HCT116 (cell line): Measurements from ENCODE around the gene BBS7. TPM values are rescaled to one million over a fixed set of nuclear protein-coding genes. Genes with fewer than 3 reads are reported as not detected.

Experiments
- ATAC-seq: fragments of 200-7000 bp; cut with Tn5 transposase; 2 replicates; pipeline ENCODE4 v1.9.1; 2020; ENCODE audit warnings: mild to moderate bottlenecking, moderate library complexity
- BruUV-seq: library from RNA; stranded (reverse); fragments of 400-500 nt; replicated peaks from 2 replicates; lab custom pipeline; 2021; lab: Mats Ljungman, UMichigan
- CTCF ChIA-PET: fragments of 300-600 bp; sonication (Branson Sonifier 250); formaldehyde crosslinking; loops from one replicate; lab custom pipeline; 2021; ENCODE audit warnings: antibody characterized with exemption; lab: Charles Lee
- POLR2A ChIA-PET: fragments of 300-600, 350-600 bp; sonication (Branson Sonifier 250); formaldehyde crosslinking; loops from one replicate; lab custom pipeline; 2021; ENCODE audit warnings: antibody characterized with exemption; lab: Charles Lee
- RAD21 ChIA-PET, 2 experiments: fragments of 300-600 bp; sonication (Branson Sonifier 250); formaldehyde crosslinking; loops; one replicate each; lab custom pipeline; 2023; ENCODE audit warnings: low total read pairs in 2 of 2; ENCODE audit not compliant: uncharacterized antibody in 2 of 2, unreplicated experiment in 2 of 2, low non-redundant PET in 1 of 2; lab: Charles Lee
- DNase-seq: peaks from one replicate; pipeline ENCODE4 v3.0.0-alpha.2; 2010; ENCODE audit warnings: low read depth, low spot score
- H2AFZ ChIP-seq: fragments of 200-600 bp; shearing (Covaris generic), sonication (generic); 2 replicates; pipeline ENCODE4 v1.6.1; 2017; ENCODE audit warnings: low read depth, mixed run types, mixed read lengths, antibody characterized with exemption, low read length; ENCODE audit not compliant: poor library complexity, severe bottlenecking
- H3K27ac ChIP-seq: 2 replicates; pipeline ENCODE4 v1.5.1; 2012; ENCODE audit warnings: low read depth, low read length
- H3K27me3 ChIP-seq: fragments of 200-600 bp; sonication (generic); 2 replicates; pipeline ENCODE4 v1.6.1; 2016; ENCODE audit warnings: mixed run types, low read length, mixed read lengths; ENCODE audit not compliant: insufficient read depth
- H3K36me3 ChIP-seq, 2 experiments: fragments of 200-500 bp in 1 of 2; fragments of 200-600 bp in 1 of 2; sonication (Bioruptor generic) in 1 of 2; sonication (generic) in 1 of 2; 2 replicates each; pipeline versions ENCODE4 v1.5.1 to v1.6.1; 2014 to 2016; ENCODE audit warnings: low read length in 2 of 2, inconsistent platforms in 1 of 2, mixed read lengths in 1 of 2, mixed run types in 1 of 2; ENCODE audit not compliant: insufficient read depth in 2 of 2, control insufficient read depth in 1 of 2
- H3K4me1 ChIP-seq, 2 experiments: fragments of 200-600 bp in 1 of 2; sonication (generic) in 1 of 2; 2 replicates each; pipeline versions ENCODE4 v1.5.1 to v1.6.1; 2012 to 2017; ENCODE audit warnings: low read length in 2 of 2, inconsistent platforms in 1 of 2, mild to moderate bottlenecking in 1 of 2, mixed read lengths in 1 of 2, mixed run types in 1 of 2, moderate library complexity in 1 of 2; ENCODE audit not compliant: insufficient read depth in 2 of 2, control insufficient read depth in 1 of 2
- H3K4me2 ChIP-seq: fragments of 200-600 bp; sonication (generic); 2 replicates; pipeline ENCODE4 v1.6.1; 2017; ENCODE audit warnings: mixed run types, low read length, mixed read lengths
- H3K4me3 ChIP-seq, 2 experiments: fragments of 200-600 bp in 1 of 2; sonication (generic) in 1 of 2; replicated peaks in 1 of 2; 2 replicates each; pipeline ENCODE4 v1.5.1; 2011 to 2016; ENCODE audit warnings: low read length in 2 of 2, control low read depth in 1 of 2, low read depth in 1 of 2, mild to moderate bottlenecking in 1 of 2, mixed read lengths in 1 of 2, mixed run types in 1 of 2
- H3K79me2 ChIP-seq: fragments of 200-600 bp; sonication (generic); 2 replicates; pipeline ENCODE4 v1.6.1; 2017; ENCODE audit warnings: mild to moderate bottlenecking, mixed run types, low read length, moderate library complexity, mixed read lengths; ENCODE audit not compliant: insufficient read depth
- H3K9ac ChIP-seq: fragments of 200-600 bp; sonication (generic); 2 replicates; pipeline ENCODE4 v1.6.1; 2016; ENCODE audit warnings: low read length, mixed read lengths
- H3K9me2 ChIP-seq: fragments of 200-600 bp; sonication (generic), shearing (Covaris generic); 2 replicates; pipeline ENCODE4 v1.6.1; 2017; ENCODE audit warnings: mixed run types, mild to moderate bottlenecking, moderate library complexity; ENCODE audit not compliant: insufficient read depth
- H3K9me3 ChIP-seq, 2 experiments: fragments of 200-500 bp in 1 of 2; fragments of 200-600 bp in 1 of 2; sonication (Bioruptor generic) in 1 of 2; sonication (generic) in 1 of 2; 2 replicates each; pipeline ENCODE4 v1.6.1; 2014 to 2017; ENCODE audit warnings: low read length in 2 of 2, mixed read lengths in 2 of 2, inconsistent platforms in 1 of 2, low read depth in 1 of 2, mild to moderate bottlenecking in 1 of 2, mixed run types in 1 of 2, moderate library complexity in 1 of 2; ENCODE audit not compliant: control insufficient read depth in 1 of 2, insufficient read depth in 1 of 2
- H4K20me1 ChIP-seq: fragments of 200-600 bp; sonication (generic), shearing (Covaris generic); 2 replicates; pipeline ENCODE4 v1.6.1; 2017; ENCODE audit warnings: mixed run types, mild to moderate bottlenecking, moderate library complexity; ENCODE audit not compliant: insufficient read depth
- ATF3 ChIP-seq: IDR thresholded peaks from 2 replicates; pipeline ENCODE4 v1.6.1; 2012
- EGR1 ChIP-seq: IDR thresholded peaks from 2 replicates; pipeline ENCODE4 v1.6.1; 2012; ENCODE audit warnings: low read depth
- ELF1 ChIP-seq: IDR thresholded peaks from 2 replicates; pipeline ENCODE4 v1.6.1; 2012; ENCODE audit warnings: low read depth, borderline replicate concordance
- EZH2 ChIP-seq: fragments of 200-600 bp; sonication (generic); IDR thresholded peaks from 2 replicates; pipeline ENCODE4 v1.6.1; 2017; ENCODE audit warnings: antibody characterized with exemption, mixed run types
- FOSL1 ChIP-seq: IDR thresholded peaks from 2 replicates; pipeline ENCODE4 v1.6.1; 2012; ENCODE audit warnings: low read depth
- JUND ChIP-seq: IDR thresholded peaks from 2 replicates; pipeline ENCODE4 v1.6.1; 2012
- RAD21 ChIP-seq: IDR thresholded peaks from 2 replicates; pipeline ENCODE4 v1.6.1; 2012; ENCODE audit warnings: low read depth, mild to moderate bottlenecking
- SIN3A ChIP-seq: IDR thresholded peaks from 2 replicates; pipeline ENCODE4 v1.6.1; 2012; ENCODE audit warnings: low read depth
- SP1 ChIP-seq: IDR thresholded peaks from 2 replicates; pipeline ENCODE4 v1.6.1; 2012; ENCODE audit warnings: low read depth
- SRF ChIP-seq: IDR thresholded peaks from 2 replicates; pipeline ENCODE4 v1.6.1; 2012; ENCODE audit warnings: low read depth
- TCF7L2 ChIP-seq: IDR thresholded peaks from 2 replicates; pipeline ENCODE4 v1.7.0; 2011; ENCODE audit warnings: borderline replicate concordance, inconsistent platforms; ENCODE audit not compliant: insufficient read depth, insufficient read length; ENCODE audit errors: extremely low read depth
- YY1 ChIP-seq: IDR thresholded peaks from 2 replicates; pipeline ENCODE4 v1.6.1; 2011; ENCODE audit warnings: low read length, low read depth, moderate library complexity, mild to moderate bottlenecking; ENCODE audit not compliant: insufficient replicate concordance; ENCODE audit errors: extremely low read depth
- ZBTB33 ChIP-seq: IDR thresholded peaks from 2 replicates; pipeline ENCODE4 v1.6.1; 2011; ENCODE audit warnings: mild to moderate bottlenecking, low read length, moderate library complexity; ENCODE audit not compliant: insufficient replicate concordance; ENCODE audit errors: extremely low read depth
- ZNF274 ChIP-seq: fragments of 200-500 bp; sonication (Bioruptor generic); IDR thresholded peaks from 2 replicates; pipeline ENCODE4 v1.6.1; 2014; ENCODE audit warnings: mild to moderate bottlenecking, low read depth, low read length, inconsistent platforms
- intact Hi-C: fragments of 100-400 bp; cut with micrococcal nuclease; formaldehyde crosslinking; loops from 2 replicates; pipeline ENCODE4 v1.10.0; 2022
- total RNA-seq: library from RNA; stranded (reverse); gene quantifications from one replicate; pipeline ENCODE4 v1.2.1, GENCODE V29; 2021; ENCODE audit not compliant: unreplicated experiment

BBS7 gene
- total RNA-seq, 1 experiment from 2014 or later = 22.9 TPM

GRCh38 chr4:121863799-121864198 lies 6.5 kb downstream of the BBS7 start:
- TF ChIP-seq SRF (no peak), RAD21 (no peak), SP1 (no peak), ELF1 (no peak), JUND (no peak), YY1 (no peak), ZBTB33 (no peak), ATF3 (no peak), FOSL1 (no peak), TCF7L2 (no peak), EGR1 (no peak), SIN3A (no peak), ZNF274 (no peak), EZH2 (no peak)
- TF ChIP-seq, all 23 proteins: peak for 0
- peaks cover 23 to 26% of the 10 kb centered on the region in 2 experiments for H3K36me3 ChIP-seq
- H3K27ac ChIP-seq = no peak overlapping the region
- H4K20me1 ChIP-seq = no peaks in the 10 kb centered on the region
- no TSS peak for BruUV-seq
- H3K4me1 ChIP-seq = peaks cover 0 to under 1% of the 10 kb centered on the region in 2 experiments; a peak in 1 of 4 replicates
- ChIA-PET RAD21 (no interaction called here), CTCF (no interaction called here), POLR2A (no interaction called here)
- H3K4me3 ChIP-seq = no peak overlapping the region
- H2AFZ ChIP-seq = no peak overlapping the region
- ATAC-seq (no peak; the same call in 1 of the 2 replicates), DNase-seq (no peak)
- peaks cover 7% of the 10 kb centered on the region; the same call in 1 of the 2 replicates for H3K79me2 ChIP-seq
- intact Hi-C loops = no loop called here
- H3K9me3 ChIP-seq = no peaks in the 10 kb centered on the region
- no peaks in the 10 kb centered on the region for H3K9me2 ChIP-seq
- H3K9ac ChIP-seq = no peak overlapping the region
- H3K27me3 ChIP-seq = no peaks in the 10 kb centered on the region
- no peak overlapping the region for H3K4me2 ChIP-seq
